ENCODE data around the gene SLC16A11. TPM values are rescaled to one million over a fixed set of nuclear protein-coding genes. Genes with fewer than 3 reads are reported as not detected.

Gene SLC16A11
- total and polyA plus RNA-seq, 10 of the 15 experiments (the other 5 are each of a cell fraction or from before 2014, with no cell fraction given): 0.11 to 2.7 (median 0.84) TPM

- no peak for TF ChIP-seq TAF1 (IDR thresholded peaks at IDR 0.05; ENCODE audit: borderline replicate concordance, low read depth, low read length)
- no peak for TF ChIP-seq ZNF592 (IDR thresholded peaks at IDR 0.05)
- TF ChIP-seq, protein P1, sequence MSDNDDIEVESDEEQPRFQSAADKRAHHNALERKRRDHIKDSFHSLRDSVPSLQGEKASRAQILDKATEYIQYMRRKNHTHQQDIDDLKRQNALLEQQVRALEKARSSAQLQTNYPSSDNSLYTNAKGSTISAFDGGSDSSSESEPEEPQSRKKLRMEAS (IDR thresholded peaks at IDR 0.05; ENCODE audit: low read depth, low read length): peak; percentile 16; the same call in 1 of the 2 replicates
These were observed 20.1 kb downstream of the SLC16A11 start (continued) for GRCh38 chr17:7023576-7024401.

Measured in GM12878 (cell line).